IPS-18c (cell line): ENCODE results near the gene FILIP1L.

Experiments used
- H3K4me3 ChIP-seq: 2 replicates; pipeline ENCODE4 v1.7.0; 2013; ENCODE audit warnings: low read depth, mild to moderate bottlenecking, low read length, moderate library complexity; ENCODE audit not compliant: insufficient read depth
- H3K9me3 ChIP-seq: one replicate; pipeline ENCODE4 v1.6.1; 2013; ENCODE audit warnings: mild to moderate bottlenecking, low read length, moderate library complexity; ENCODE audit not compliant: control insufficient read depth, insufficient read depth

FILIP1L gene

GRCh38 chr3:99829844-99830243 lies 284.5 kb downstream of the FILIP1L start:
- no peak overlapping the region for H3K4me3 ChIP-seq

GRCh38 chr3:99825004-99825640 lies 289.2 kb downstream of the FILIP1L start:
- H3K9me3 ChIP-seq, result no peaks in the 10 kb centered on the region
- no peak overlapping the region for H3K4me3 ChIP-seq

More at GRCh38 chr3:99829844-99830243, 284.5 kb downstream of the FILIP1L start:
- no peaks in the 10 kb centered on the region for H3K9me3 ChIP-seq

GRCh38 chr3:99823723-99824711 lies 290.3 kb downstream of the FILIP1L start:
- no peak overlapping the region for H3K4me3 ChIP-seq
- H3K9me3 ChIP-seq, result no peaks in the 10 kb centered on the region

GRCh38 chr3:99818818-99819217 lies 295.5 kb downstream of the FILIP1L start:
- Histone ChIP-seq H3K9me3 (no peaks in the 10 kb centered on the region), H3K4me3 (no peak overlapping the region)

GRCh38 chr3:99817437-99818240 lies 296.7 kb downstream of the FILIP1L start, which contains the start of gene CMSS1:
Gene CMSS1, plus strand, starts transcription at chr3:99817862.
- peak within 1 kb of the TSS; percentile 87 for H3K4me3 ChIP-seq
- no peaks in the 10 kb centered on the region for H3K9me3 ChIP-seq

- Histone ChIP-seq H3K4me3 (peak overlapping the region; percentile 87), H3K9me3 (no peaks in the 10 kb centered on the region)
These were observed 297.3 kb downstream of the FILIP1L start for GRCh38 chr3:99817047-99817436.

GRCh38 chr3:99810403-99810802 lies 303.9 kb downstream of the FILIP1L start:
- H3K9me3 ChIP-seq, result no peaks in the 10 kb centered on the region
- H3K4me3 ChIP-seq, result no peak overlapping the region

- Histone ChIP-seq H3K9me3 (peaks cover 4% of the 10 kb centered on the region), H3K4me3 (no peak overlapping the region)
These were observed 304.7 kb downstream of the FILIP1L start for GRCh38 chr3:99809565-99809964.

- peaks cover 7% of the 10 kb centered on the region for H3K9me3 ChIP-seq
- H3K4me3 ChIP-seq, result no peak overlapping the region
These were observed 306.0 kb downstream of the FILIP1L start for GRCh38 chr3:99808163-99808794.

GRCh38 chr3:99805160-99805559 lies 309.1 kb downstream of the FILIP1L start:
- H3K9me3 ChIP-seq, result peaks cover 7% of the 10 kb centered on the region
- H3K4me3 ChIP-seq, result no peak overlapping the region

GRCh38 chr3:99803297-99803696 lies 311.0 kb downstream of the FILIP1L start:
- no peak overlapping the region for H3K4me3 ChIP-seq
- peaks cover 7% of the 10 kb centered on the region for H3K9me3 ChIP-seq

GRCh38 chr3:99799422-99799821 lies 314.9 kb downstream of the FILIP1L start:
- H3K4me3 ChIP-seq, result no peak overlapping the region

GRCh38 chr3:99795573-99795972 lies 318.7 kb downstream of the FILIP1L start:
- Histone ChIP-seq H3K4me3 (no peak overlapping the region), H3K9me3 (no peaks in the 10 kb centered on the region)

More at GRCh38 chr3:99799422-99799821, 314.9 kb downstream of the FILIP1L start:
- peaks cover 3% of the 10 kb centered on the region for H3K9me3 ChIP-seq

- H3K4me3 ChIP-seq, result no peak overlapping the region
These were observed 319.8 kb downstream of the FILIP1L start for GRCh38 chr3:99794485-99794884.

GRCh38 chr3:99789011-99789721 lies 325.1 kb downstream of the FILIP1L start:
- Histone ChIP-seq H3K4me3 (no peak overlapping the region), H3K9me3 (no peaks in the 10 kb centered on the region)

More at GRCh38 chr3:99794485-99794884, 319.8 kb downstream of the FILIP1L start:
- H3K9me3 ChIP-seq, result no peaks in the 10 kb centered on the region
